H1 (cell line): ENCODE data around the gene ATP13A2. TPM values are rescaled to one million over a fixed set of nuclear protein-coding genes. Genes with fewer than 3 reads are reported as not detected.

ENCODE experiments used
- CTCF ChIA-PET: fragments of 300-600 bp; sonication (Branson Sonifier 250); formaldehyde crosslinking; loops from one replicate; lab custom pipeline; 2021; ENCODE audit not compliant: partially characterized antibody; lab: Charles Lee
- POLR2A ChIA-PET: fragments of 300-600 bp; sonication (Branson Sonifier 250); formaldehyde crosslinking; loops from one replicate; lab custom pipeline; 2021; ENCODE audit warnings: inconsistent platforms; ENCODE audit not compliant: partially characterized antibody; lab: Charles Lee
- DNase-seq, 2 experiments: peaks; one replicate each; pipeline versions ENCODE4 v3.0.0 to v3.0.0-alpha.2; 2010 to 2022; ENCODE audit warnings: low spot score in 2 of 2, low read depth in 1 of 2, mixed read lengths in 1 of 2
- FAIRE-seq: peaks from 2 replicates; lab custom pipeline; 2011; peaks lifted over from hg19 to GRCh38; lab: Jason Lieb, UNC
- H2AFZ ChIP-seq: 2 replicates; pipeline ENCODE4 v1.8.1; 2012; ENCODE audit warnings: low read length, inconsistent platforms
- H2AK5ac ChIP-seq: 2 replicates; pipeline ENCODE4 v1.6.1; 2013; ENCODE audit warnings: low read depth, low read length
- H2BK120ac ChIP-seq: replicated peaks from 2 replicates; pipeline ENCODE3; 2013; ENCODE audit warnings: low read depth, low read length, inconsistent platforms
- H2BK12ac ChIP-seq: 2 replicates; pipeline ENCODE4 v1.6.1; 2013; ENCODE audit warnings: low read depth, low read length
- H2BK15ac ChIP-seq: 2 replicates; pipeline ENCODE4 v1.6.1; 2013; ENCODE audit warnings: low read length
- H2BK20ac ChIP-seq: 2 replicates; pipeline ENCODE4 v1.6.1; 2013; ENCODE audit warnings: low read length
- H2BK5ac ChIP-seq: 2 replicates; pipeline ENCODE4 v1.6.1; 2013; ENCODE audit warnings: low read depth, low read length
- H3K14ac ChIP-seq: 2 replicates; pipeline ENCODE4 v1.6.1; 2013; ENCODE audit warnings: inconsistent platforms; ENCODE audit not compliant: insufficient read length
- H3K18ac ChIP-seq: 2 replicates; pipeline ENCODE4 v1.6.1; 2013; ENCODE audit warnings: low read length; ENCODE audit errors: extremely low read depth
- H3K23ac ChIP-seq: 2 replicates; pipeline ENCODE4 v1.6.1; 2013; ENCODE audit warnings: inconsistent platforms; ENCODE audit not compliant: insufficient read length
- H3K23me2 ChIP-seq: 2 replicates; pipeline ENCODE4 v1.6.1; 2013; ENCODE audit warnings: low read depth, low read length
- H3K27ac ChIP-seq: 2 replicates; pipeline ENCODE4 v1.6.1; 2011; ENCODE audit warnings: low read depth, low read length, inconsistent platforms
- H3K27me3 ChIP-seq, 4 experiments: replicated peaks in 1 of 4; 1 replicate in 1 of 4; 2 replicates in 3 of 4; pipeline versions ENCODE4 v1.6.1 to v1.8.1; 2011 to 2013; ENCODE audit warnings: low read length in 3 of 4, mild to moderate bottlenecking in 3 of 4, inconsistent platforms in 2 of 4, mixed read lengths in 2 of 4, moderate library complexity in 1 of 4; ENCODE audit not compliant: control insufficient read depth in 3 of 4, insufficient read depth in 3 of 4; ENCODE audit errors: extremely low read depth in 1 of 4
- H3K36me3 ChIP-seq, 4 experiments: 2 replicates each; pipeline versions ENCODE4 v1.6.1 to v1.8.1; 2011 to 2013; ENCODE audit warnings: mild to moderate bottlenecking in 4 of 4, low read length in 3 of 4, moderate library complexity in 2 of 4, control low read depth in 1 of 4, inconsistent platforms in 1 of 4; ENCODE audit not compliant: insufficient read depth in 4 of 4, control insufficient read depth in 2 of 4
- H3K4ac ChIP-seq: replicated peaks from 2 replicates; pipeline ENCODE3; 2013; ENCODE audit warnings: low read length, low read depth, mixed read lengths, inconsistent platforms; ENCODE audit not compliant: insufficient read length
- H3K4me1 ChIP-seq, 4 experiments: replicated peaks in 1 of 4; 1 replicate in 1 of 4; 2 replicates in 3 of 4; pipeline versions ENCODE4 v1.6.1 to v1.8.1; 2011 to 2013; ENCODE audit warnings: low read length in 3 of 4, inconsistent platforms in 2 of 4, mixed read lengths in 1 of 4; ENCODE audit not compliant: insufficient read depth in 4 of 4, control insufficient read depth in 3 of 4
- H3K4me2 ChIP-seq, 2 experiments: 2 replicates each; pipeline versions ENCODE4 v1.6.1 to v1.8.1; 2011 to 2013; ENCODE audit warnings: low read depth in 2 of 2, low read length in 2 of 2, control low read depth in 1 of 2, inconsistent platforms in 1 of 2, mild to moderate bottlenecking in 1 of 2; ENCODE audit not compliant: insufficient read depth in 1 of 2
- H3K4me3 ChIP-seq, 4 experiments: fragments of 200-600, 300-600 bp in 1 of 4; sonication (generic), shearing (Covaris generic), sonication (Bioruptor Twin) in 1 of 4; 2 replicates each; pipeline versions ENCODE4 v1.5.1 to v1.8.1; 2011 to 2016; ENCODE audit warnings: low read length in 4 of 4, low read depth in 3 of 4, control low read depth in 2 of 4, inconsistent platforms in 2 of 4, mild to moderate bottlenecking in 2 of 4, mixed read lengths in 1 of 4, moderate library complexity in 1 of 4; ENCODE audit not compliant: insufficient read depth in 2 of 4; ENCODE audit errors: extremely low read depth in 1 of 4
- H3K56ac ChIP-seq: replicated peaks from 2 replicates; pipeline ENCODE3; 2013; ENCODE audit warnings: low read depth, mild to moderate bottlenecking, mixed read lengths, low read length, inconsistent platforms; ENCODE audit not compliant: insufficient read length
- H3K79me1 ChIP-seq: 2 replicates; pipeline ENCODE4 v1.6.1; 2013; ENCODE audit warnings: low read depth, low read length, control low read depth
- H3K79me2 ChIP-seq, 2 experiments: 2 replicates each; pipeline versions ENCODE4 v1.6.1 to v1.8.1; 2012 to 2013; ENCODE audit warnings: low read length in 2 of 2, mild to moderate bottlenecking in 2 of 2, inconsistent platforms in 1 of 2; ENCODE audit not compliant: insufficient read depth in 2 of 2, control insufficient read depth in 1 of 2
- H3K9ac ChIP-seq, 4 experiments: replicated peaks in 1 of 4; 1 replicate in 1 of 4; 2 replicates in 3 of 4; pipeline versions ENCODE4 v1.6.1 to v1.8.1; 2011 to 2013; ENCODE audit warnings: low read depth in 3 of 4, low read length in 3 of 4, control low read depth in 2 of 4, mild to moderate bottlenecking in 2 of 4, moderate library complexity in 2 of 4, inconsistent platforms in 1 of 4; ENCODE audit errors: extremely low read depth in 1 of 4
- H3K9me3 ChIP-seq, 2 experiments: 2 replicates each; pipeline versions ENCODE4 v1.6.1 to v1.8.1; 2012 to 2013; ENCODE audit warnings: mild to moderate bottlenecking in 2 of 2, moderate library complexity in 2 of 2, control low read depth in 1 of 2, inconsistent platforms in 1 of 2, low read depth in 1 of 2, low read length in 1 of 2, mixed read lengths in 1 of 2; ENCODE audit not compliant: insufficient read depth in 2 of 2
- H4K20me1 ChIP-seq, 2 experiments: replicated peaks in 1 of 2; 2 replicates each; pipeline versions ENCODE3 to v1.8.1; 2011 to 2013; ENCODE audit warnings: inconsistent platforms in 2 of 2, low read length in 2 of 2, mild to moderate bottlenecking in 1 of 2; ENCODE audit not compliant: insufficient read depth in 2 of 2, control insufficient read depth in 1 of 2
- H4K5ac ChIP-seq: 2 replicates; pipeline ENCODE4 v1.6.1; 2013; ENCODE audit warnings: low read length, low read depth, mixed read lengths, inconsistent platforms; ENCODE audit not compliant: insufficient read length
- H4K8ac ChIP-seq: 2 replicates; pipeline ENCODE4 v1.8.0; 2013; ENCODE audit warnings: mild to moderate bottlenecking, moderate library complexity, low read length, inconsistent platforms; ENCODE audit not compliant: insufficient read depth; ENCODE audit errors: extremely low read depth
- H4K91ac ChIP-seq: replicated peaks from 2 replicates; pipeline ENCODE3; 2013; ENCODE audit warnings: low read length, mixed read lengths, inconsistent platforms; ENCODE audit not compliant: insufficient read length
- CEBPB ChIP-seq: IDR thresholded peaks from 2 replicates; pipeline ENCODE4 v1.6.1; 2012; ENCODE audit warnings: low read depth, low read length
- RXRA ChIP-seq: IDR thresholded peaks from 2 replicates; pipeline ENCODE4 v1.6.1; 2011; ENCODE audit warnings: low read depth, mild to moderate bottlenecking, low read length, moderate library complexity; ENCODE audit not compliant: insufficient read depth
- SAP30 ChIP-seq: fragments of 300-600 bp; sonication (generic); IDR thresholded peaks from 2 replicates; pipeline ENCODE4 v1.7.1; 2012; ENCODE audit warnings: low read length, moderate library complexity, mild to moderate bottlenecking, inconsistent platforms; ENCODE audit not compliant: insufficient read depth, insufficient replicate concordance
- SP1 ChIP-seq: IDR thresholded peaks from 2 replicates; pipeline ENCODE4 v1.6.1; 2011; ENCODE audit warnings: low read depth, low read length
- WGBS, 2 experiments: shearing (Covaris generic) in 1 of 2; methylation state at CpG; one replicate each; pipeline versions ENCODE4 v1.1.6 to v1.1.7; 2013 to 2015; ENCODE audit warnings: low lambda C conversion rate in 2 of 2, mixed read lengths in 2 of 2, inconsistent platforms in 1 of 2, low coverage in 1 of 2, missing lambda C conversion rate in 1 of 2; ENCODE audit not compliant: insufficient replicate concordance in 2 of 2, insufficient coverage in 1 of 2, insufficient read length in 1 of 2; ENCODE audit errors: extremely low coverage in 1 of 2, missing lambda C conversion rate in 1 of 2; 5-methylcytosine and 5-hydroxymethylcytosine counted together
- polyA plus RNA-seq, 7 experiments: library from polyadenylated mRNA; depleted of rRNA in 3 of 7; stranded (reverse) in 5 of 7; unstranded in 2 of 7; fragments of >200 nt in 5 of 7; fragments of 200-250 nt in 2 of 7; gene quantifications; 1 replicate in 5 of 7; 2 replicates in 1 of 7; 4 replicates in 1 of 7; pipeline versions ENCODE4 v1.2.1 to v1.2.3, GENCODE V29; 2011 to 2013; ENCODE audit warnings: missing spikeins in 2 of 7, mixed read lengths in 2 of 7
- total RNA-seq: library from RNA; stranded (reverse); fragmentation: NEBNext Ultra II Directional; extraction: Animal tissue kit (Norgen Biotek cat#: 25700); gene quantifications from 2 replicates; pipeline ENCODE4 v1.2.1, GENCODE V29; 2021

ATP13A2 gene
- total and polyA plus RNA-seq, 2 of the 8 experiments (the other 6 are each of a cell fraction or from before 2014, with no cell fraction given) = 82.1 to 83.6 TPM

DNA sequence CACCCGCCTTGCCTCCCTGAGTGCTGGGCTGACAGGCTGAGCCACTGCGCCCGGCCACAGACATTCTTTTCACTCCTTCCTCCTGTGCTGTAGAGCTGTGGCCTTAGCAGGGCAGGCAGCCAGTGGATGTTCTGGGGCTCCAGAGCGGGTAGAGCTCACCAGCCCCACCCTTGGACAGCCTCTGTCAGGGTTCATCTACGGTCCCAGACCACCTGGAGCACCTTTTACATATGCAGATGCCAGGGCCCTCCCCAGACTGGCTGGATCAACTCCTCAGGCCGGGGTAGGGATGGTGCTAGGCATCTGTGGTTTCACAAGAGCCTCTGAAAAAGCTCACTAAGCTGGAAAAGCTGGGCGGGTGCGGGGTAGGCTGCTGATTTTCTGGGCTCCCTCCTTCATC lies 4.6 kb downstream of the ATP13A2 start:
- no peak overlapping the region for H3K14ac ChIP-seq
- H4K91ac ChIP-seq = no peak overlapping the region
- H4K5ac ChIP-seq = no peak overlapping the region
- H3K23me2 ChIP-seq = peaks cover 3% of the 10 kb centered on the region; the same call in 1 of the 2 replicates
- no peak overlapping the region for H2BK5ac ChIP-seq
- no peak overlapping the region; the same call in 1 of the 2 replicates for H3K18ac ChIP-seq
- no peak overlapping the region for H3K4ac ChIP-seq
- DNase-seq (no peak), FAIRE-seq (no peak)
- H3K4me3 ChIP-seq = no peak overlapping the region
- no peak overlapping the region for H2BK20ac ChIP-seq
- H2BK120ac ChIP-seq = no peak overlapping the region
- H3K4me2 ChIP-seq = peak overlapping the region in 1 of 2 experiments; percentile 42; a peak in 1 of 4 replicates
- H2BK12ac ChIP-seq = no peak overlapping the region
- H4K8ac ChIP-seq = peak overlapping the region; percentile 7; the same call in 1 of the 2 replicates
- no peaks in the 10 kb centered on the region for H3K27me3 ChIP-seq
- H3K9ac ChIP-seq = no peak overlapping the region
- no peak overlapping the region for H2AFZ ChIP-seq
- H3K56ac ChIP-seq = no peak overlapping the region
- no peaks in the 10 kb centered on the region for H3K79me1 ChIP-seq
- H4K20me1 ChIP-seq = peaks cover 0 to 7% of the 10 kb centered on the region in 2 experiments
- no peak overlapping the region for H3K27ac ChIP-seq
- no peak overlapping the region for H2BK15ac ChIP-seq
- POLR2A ChIA-PET = interaction anchor here (0.9 to 1.3 kb wide), 4 partner anchors 9 to 28 kb away, joined by 3 to 5 read pairs (median 3); partner anchors contain the start of gene MFAP2
- no peak overlapping the region for H3K23ac ChIP-seq
- peaks cover 0 to 19% (median 9%) of the 10 kb centered on the region in 4 experiments; a peak in 6 of 7 replicates for H3K4me1 ChIP-seq
- H3K79me2 ChIP-seq = peaks cover 0 to 4% of the 10 kb centered on the region in 2 experiments; a peak in 1 of 4 replicates
- H2AK5ac ChIP-seq = no peak overlapping the region
- peaks cover 0 to 21% (median 14%) of the 10 kb centered on the region in 4 experiments; a peak in 7 of 8 replicates for H3K36me3 ChIP-seq
- WGBS, 2 experiments = 55% methylated on average over 6 of the region's 8 CpGs; no CpG with 5 or more reads in 1 of the 2 experiments
- CTCF ChIA-PET = interaction anchor here (0.6 to 11.4 kb wide), 9 partner anchors 10 to 97 kb away, joined by 3 to 164 read pairs (median 4); no protein-coding TSS in a partner anchor
- no peaks in the 10 kb centered on the region for H3K9me3 ChIP-seq
- TF ChIP-seq RXRA (0 out of 2 replicates have a peak, but pooled peaks have one; percentile 25), SP1 (no peak), SAP30 (no peak), CEBPB (no peak)
